Measurements from ENCODE around the gene CDKAL1.
"Not testable (repeated sequence)": the region's sequence is repeated elsewhere in the genome, so short reads cannot be mapped to it uniquely, and the experiment has no call there.

The CDKAL1 gene

DNA sequence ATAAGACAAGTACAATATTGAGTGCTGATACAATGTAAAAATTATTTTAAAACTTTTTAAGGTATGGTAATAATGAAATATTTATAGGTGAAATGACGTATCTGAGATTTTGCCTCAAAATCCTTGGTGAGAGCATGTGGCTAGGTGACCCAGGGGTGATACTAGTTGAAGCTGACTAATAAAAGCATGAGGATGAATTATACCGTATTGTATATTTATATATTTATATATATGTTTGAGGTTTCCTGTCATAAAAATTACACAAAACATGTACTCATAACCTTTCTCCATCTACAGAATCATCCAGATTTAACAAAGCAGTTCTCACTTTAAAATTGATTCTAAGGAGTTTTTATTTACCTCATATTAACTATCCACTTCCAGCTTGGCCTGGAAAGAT lies 358.1 kb downstream of the CDKAL1 start:
- DNase-seq: no peak

DNA sequence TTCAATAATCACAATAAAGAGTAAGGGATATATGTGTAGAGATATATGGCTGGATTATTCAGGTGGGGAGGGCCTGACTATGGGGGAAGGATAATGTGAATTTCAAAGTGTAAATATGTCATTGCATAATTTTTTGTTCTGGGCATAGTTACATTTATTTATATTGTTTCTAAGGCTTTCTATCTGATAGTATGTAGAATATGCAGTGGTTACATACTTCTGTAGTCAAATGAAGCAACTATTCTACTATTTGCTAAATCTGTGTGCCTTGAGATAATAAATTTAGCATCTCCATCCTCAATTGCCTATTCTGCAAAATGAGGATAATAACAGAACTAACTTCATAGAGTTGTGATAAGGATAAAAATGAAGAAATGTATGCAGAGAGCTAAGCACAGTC lies 359.2 kb downstream of the CDKAL1 start:
- DNase-seq: no peak

DNA sequence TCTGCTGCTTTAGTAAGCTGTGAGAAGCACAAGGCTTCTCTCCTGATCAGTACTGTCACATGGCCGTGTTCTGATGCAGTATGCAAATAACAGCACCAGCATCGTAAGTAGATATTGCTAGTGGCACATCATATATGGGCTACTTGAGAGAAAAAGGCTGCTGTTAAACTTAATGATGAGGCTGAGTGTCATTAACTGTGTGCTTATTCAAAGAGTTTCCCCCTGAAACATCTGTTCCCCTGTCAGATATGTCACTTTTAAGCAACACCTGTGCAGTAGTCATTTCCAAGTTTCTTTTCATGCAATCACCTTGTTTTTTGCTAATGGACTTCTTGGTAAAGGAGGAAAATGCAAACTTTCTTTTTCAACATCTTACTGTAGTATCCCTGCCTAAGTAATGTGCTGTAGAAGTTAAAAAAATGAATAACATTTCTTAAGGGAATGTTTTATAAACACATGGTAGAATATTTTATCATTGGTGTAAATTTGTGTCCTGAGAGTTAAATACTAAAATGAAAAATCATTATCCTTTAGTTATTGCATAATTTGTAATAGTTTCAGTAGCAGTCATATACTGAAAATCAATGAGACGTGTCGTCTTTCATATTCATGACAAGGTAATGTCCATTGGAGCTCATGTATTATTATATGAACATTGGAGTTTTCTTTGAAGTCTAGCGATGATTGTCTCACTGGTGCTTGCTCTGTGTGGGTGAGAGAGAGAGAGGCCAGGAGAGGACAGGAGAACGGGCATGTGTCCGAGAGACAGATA lies 366.3 kb downstream of the CDKAL1 start:
- DNase-seq: no peak

DNA sequence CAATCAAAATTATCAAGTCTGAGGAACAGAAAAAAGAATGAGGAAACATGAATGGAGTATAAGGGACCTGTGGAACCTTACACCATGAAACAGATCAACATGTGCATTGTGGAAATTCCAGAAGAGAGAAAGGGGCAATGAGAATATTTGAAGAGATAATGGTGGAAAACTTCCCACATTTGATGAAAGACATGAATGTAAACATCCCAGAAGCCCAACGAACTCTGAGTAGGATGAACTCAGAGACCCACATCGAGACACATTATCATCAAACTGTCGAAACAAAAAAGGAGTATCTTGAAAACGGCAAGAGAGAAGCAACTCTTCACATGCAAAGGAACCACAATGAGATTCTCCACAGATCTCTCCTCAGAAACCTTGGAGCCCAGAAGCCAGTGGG lies 371.1 kb downstream of the CDKAL1 start:
- DNase-seq: no peak

DNA sequence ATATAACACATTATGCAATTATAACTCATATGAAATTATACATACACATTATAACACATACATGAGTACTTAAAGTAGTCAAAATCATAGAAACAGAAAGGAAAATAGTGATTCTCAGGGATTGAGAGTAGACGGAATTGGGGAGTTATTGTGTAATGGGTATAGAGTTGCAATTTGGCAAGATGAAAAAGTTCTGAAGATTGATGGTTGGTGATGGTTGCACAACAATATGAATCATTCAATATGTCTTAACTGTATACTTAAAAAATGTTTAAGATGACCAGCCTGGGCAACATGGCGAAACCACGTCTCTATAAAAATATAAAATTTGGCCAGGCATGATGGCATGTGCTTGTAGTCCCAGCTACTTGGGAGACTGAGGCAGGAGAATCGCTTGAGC lies 372.7 kb downstream of the CDKAL1 start:
- DNase-seq: no peak

DNA sequence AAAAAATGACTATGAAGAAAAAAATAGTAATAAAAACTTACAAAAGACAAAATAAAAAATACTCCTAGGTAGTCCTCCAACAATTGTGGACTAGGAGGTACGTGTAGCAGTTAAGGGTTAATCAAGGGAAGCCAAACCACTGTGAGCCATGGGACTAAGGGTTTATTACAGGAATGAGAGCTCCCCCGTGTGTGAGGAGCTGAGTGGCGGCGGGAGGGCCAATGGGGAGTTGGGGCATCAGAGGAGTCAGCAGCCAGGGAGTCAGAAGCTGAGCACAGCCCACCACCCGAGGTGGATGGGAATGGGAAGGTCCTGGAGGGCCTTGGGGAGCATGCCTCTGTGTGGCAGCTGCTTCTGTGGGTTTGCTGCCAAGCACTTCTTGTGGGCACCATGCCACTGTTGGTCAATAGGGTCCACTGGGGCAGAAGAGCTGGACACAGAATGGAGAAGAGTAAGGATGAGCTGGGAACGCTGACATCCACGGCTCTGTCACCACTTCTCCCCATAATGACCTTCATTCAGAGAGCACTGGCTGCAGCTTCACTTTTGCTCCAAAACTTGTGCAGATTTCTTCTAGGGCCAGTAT lies 373.3 kb downstream of the CDKAL1 start:
- no peak for DNase-seq

DNA sequence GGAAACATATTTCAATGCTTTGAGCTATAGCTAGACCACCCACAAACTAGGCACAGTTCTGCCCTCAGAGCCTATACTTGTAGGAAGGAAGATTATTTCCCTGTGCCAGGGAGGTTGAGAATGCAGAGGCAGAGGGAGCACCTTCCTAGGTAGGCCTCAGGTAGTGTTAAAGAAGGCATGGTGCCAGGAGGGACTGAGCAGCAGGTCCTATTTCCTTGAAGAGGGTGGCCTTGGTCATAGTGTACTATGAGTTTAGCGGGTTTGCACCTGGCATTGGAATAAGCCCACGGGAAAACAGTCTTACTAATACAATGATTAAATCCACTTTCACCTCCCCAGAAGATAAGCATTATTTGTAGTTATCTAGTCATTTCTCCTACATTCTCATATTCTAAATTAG lies 375.4 kb downstream of the CDKAL1 start:
- no peak for DNase-seq

DNA sequence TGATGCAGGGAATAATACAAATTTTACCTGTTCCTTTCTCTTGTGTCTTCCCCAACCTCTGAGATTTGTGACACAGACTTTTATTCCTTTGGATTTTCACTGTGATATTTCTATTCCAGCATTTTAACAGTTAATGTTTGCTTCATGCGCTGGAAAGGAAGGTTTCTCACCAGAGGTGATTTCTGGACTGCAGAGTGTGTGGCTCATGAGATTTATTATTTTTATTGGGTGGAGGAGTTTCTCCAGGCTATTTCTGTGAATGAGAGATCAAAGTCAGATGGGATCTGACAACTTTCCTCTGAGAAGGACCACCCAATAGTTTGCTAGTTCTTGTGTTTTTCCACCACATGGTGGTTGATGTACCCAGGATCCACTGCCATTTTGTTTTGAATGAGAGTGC lies 377.5 kb downstream of the CDKAL1 start:
- no peak for DNase-seq

DNA sequence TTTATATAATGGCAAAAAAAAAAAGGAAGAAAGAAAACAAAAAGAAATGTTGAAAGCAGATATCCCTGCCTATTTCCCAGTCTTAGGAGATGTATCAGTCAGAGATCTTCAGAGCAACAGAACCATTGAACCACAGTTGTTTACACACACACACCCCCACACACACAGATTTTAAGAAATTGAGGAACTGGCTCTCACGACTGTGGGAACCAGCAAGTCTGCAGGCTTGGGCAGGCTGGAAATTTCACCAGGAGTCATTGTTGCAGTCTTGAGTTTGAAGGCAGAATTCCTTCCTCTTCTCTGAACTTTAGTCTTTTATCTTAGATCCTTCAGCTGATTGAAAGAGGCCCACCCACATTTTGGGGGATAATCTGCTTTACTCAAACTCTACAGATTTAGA lies 380.9 kb downstream of the CDKAL1 start:
- DNase-seq: no peak

DNA sequence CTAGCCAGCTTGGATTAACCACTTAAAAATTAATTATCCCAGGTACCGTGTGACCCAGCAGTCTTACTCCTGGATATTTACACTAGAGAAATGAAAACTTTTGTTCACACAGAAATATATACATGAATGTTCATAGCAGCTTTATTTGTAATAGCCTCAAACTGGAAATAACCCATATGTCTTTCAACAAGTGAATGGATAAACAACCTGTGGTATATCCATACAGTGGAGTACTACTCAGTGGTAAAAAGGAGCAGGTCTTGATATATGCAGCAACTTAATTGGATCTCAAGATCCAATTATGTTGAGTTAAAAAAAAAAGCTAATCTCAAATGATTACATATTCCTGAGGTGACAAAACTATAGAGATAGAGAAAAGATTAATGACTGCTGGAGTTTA lies 381.4 kb downstream of the CDKAL1 start:
- no peak for DNase-seq

DNA sequence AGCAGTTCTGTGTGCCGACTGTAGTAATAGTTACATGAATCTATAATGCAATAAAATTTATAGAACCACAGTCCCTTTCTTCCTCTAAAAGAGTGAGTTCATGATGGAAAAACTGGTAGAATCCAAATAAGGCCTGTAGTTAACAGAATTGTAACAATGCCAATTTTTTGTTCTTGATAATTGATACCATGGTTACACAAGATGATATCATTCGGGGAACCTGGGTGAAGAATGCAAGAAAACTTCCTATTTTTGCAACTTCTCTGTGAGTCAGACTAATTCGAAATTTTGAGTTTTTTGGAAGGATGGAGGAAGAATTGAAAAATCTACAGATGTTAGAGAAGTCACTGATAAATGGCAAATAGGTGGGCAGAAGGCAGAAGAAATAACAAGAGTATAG lies 381.8 kb downstream of the CDKAL1 start:
- DNase-seq: no peak

DNA sequence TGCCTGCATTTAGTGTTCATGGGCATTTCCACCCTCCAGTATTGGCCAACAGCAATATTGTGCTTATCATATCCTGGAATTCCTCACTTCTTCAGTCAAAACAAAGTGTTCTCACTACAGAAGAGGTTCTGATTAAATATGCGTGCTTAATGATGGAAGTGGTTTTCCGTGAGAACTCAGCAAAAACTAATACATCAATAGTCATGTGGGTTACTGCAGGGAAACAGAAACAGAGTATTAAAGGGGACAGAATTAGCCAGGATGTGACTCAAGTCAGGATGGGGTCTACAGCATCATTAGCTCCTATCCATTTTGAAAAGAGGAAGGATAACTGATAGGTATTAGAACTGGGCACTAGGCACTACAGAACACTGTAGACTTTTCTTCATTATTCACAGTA lies 384.6 kb downstream of the CDKAL1 start:
- no peak for DNase-seq

DNA sequence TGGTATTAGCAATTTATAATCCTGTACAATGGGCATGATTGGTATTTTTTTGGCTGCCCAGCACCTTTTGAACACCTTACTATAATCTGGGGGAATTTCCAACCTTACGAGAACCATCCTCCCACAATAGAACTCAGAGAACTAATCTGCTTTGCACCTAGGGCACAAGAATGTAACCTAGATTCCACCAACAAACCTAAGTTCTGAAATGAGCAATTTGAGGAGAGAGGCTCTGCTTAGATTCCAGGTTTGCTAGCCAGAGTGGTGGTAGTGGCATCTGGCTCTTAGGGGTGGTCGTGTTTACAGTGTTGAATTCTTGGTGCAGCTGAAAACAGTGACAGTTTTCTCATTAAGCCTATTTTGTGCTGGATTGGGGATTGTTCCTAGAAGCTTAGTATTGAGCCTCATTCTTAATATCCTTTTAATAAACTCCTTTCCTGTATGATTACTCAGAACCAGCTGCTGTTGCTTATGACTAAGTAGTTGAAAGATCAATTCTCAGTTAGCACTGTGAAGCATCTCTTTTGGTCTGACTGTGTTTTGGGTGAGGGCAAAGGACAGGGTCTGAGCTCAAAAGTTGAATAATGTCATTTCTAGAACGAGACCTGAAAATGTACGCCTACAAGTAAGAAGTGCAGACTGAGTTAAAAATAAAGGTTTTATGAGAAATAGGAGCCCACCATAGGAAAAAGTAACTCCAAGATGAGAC lies 385.6 kb downstream of the CDKAL1 start:
- peak; percentile 17 for DNase-seq

DNA sequence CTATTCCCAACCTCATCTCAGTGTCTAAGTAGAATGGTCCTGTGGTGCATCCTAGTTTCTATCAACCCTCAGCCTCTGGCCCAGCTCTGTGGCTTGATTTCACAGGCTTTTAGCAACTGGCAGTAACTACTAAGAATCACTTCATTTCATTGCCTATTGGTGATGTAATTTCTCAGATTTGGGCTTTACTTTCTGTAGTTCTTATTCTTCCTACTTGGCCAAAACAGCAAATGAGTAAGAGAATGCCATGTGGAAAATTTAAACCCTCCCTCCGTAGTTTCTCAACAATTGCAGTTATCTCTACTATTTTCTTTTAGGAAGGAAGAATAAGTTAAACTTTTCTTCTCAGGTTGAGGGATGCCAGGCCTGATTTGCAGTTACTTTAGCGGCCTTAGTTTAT lies 387.3 kb downstream of the CDKAL1 start:
- no peak for DNase-seq

DNA sequence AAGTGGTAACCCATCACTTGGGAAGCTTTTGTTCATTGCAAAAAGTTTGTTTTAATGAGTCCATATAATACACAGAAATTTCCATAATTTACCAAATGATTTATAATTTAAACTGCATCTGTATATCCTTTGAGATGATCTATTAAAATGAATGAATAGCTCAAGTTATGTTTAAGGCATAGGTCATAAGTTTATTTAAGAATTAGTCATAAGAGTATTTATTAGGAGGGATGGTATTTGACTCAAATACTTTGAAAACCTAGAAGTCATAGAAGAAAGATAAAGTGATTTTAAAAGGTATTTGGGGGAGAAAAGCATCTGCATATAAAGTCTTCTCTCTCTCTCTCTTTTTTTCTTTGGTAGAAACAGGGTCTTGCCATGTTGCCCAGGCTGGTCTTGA lies 388.5 kb downstream of the CDKAL1 start:
- no peak for DNase-seq

DNA sequence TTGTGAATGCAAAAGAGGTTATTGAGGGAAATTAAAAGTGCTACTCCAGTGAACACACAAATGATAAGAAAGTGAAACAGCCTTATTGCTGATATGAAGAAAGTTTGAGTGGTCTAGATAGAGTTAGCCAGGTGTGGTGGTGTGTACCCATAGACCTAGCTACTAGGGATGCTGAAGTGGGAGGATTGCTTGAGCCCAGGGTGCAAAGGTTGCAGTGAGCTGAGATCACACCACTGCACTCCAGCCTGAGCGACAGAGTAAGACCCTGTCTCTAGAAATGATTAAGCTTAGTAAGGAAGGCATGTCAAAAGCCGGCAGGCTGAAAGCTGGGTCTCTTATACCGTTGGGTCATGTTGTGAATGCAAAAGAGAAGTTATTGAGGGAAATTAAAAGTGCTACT lies 389.8 kb downstream of the CDKAL1 start:
- not testable (repeated sequence) for DNase-seq

DNA sequence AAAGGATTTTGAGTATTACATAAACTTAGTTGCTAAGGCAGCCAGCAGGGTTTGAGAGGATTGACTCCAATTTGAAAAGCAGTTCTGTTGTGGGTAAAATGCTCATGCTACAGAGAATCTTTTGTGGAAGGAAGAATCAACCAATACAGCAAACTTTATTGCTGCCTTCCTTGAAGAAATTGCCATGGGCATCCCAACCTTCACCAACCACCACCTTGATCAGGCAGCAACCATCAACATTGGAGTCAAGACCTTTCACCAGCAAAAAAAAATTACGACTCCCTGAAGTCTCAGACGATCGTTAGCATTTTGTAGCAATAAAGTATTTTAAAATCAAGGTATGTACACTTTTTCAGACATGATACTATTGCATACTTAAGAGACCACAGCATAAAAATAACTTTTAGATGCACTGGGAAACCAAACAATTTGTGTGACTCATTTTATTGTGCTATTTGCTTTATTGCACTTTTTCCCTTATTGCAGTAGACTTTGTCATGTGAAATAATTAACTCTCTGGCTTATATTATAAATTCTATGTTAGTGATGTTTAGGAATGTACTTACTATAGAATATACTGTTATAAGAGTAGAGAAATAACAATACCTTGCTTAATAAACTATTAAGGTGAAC lies 390.8 kb downstream of the CDKAL1 start:
- no peak for DNase-seq

DNA sequence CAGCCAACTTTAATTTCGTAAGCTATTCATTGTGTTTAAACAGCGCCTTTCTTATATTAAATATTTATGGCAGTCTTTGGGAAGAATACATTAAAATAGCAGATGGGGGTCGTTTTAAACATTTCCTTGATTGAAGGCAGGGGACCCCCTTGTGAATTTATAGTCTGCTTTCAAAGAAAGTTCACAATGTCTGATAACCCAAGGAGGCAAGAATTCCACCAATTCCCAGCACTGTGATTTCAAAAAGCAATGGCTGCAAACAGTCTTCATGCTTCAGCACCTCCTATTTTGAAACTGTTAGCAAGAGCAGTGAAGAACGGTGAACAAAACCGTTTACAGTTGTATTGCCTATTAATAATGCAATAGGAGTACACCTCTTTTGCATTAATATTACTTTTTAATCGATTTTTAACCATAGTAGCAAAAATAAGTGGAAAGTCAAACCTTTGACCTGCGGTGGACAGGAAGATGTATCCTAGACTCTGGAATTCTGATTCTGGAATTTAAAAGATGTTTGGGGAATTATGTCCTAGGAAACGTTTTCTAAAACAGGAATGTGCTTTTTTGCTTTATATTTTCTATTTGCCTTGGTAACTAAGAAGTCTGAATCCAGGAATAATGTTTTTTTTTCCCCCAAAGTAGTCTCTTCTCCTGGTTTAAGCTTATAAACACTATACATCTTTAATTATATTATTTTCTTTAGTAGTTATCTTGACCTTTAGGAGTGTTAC lies 393.0 kb downstream of the CDKAL1 start:
- DNase-seq: no peak

DNA sequence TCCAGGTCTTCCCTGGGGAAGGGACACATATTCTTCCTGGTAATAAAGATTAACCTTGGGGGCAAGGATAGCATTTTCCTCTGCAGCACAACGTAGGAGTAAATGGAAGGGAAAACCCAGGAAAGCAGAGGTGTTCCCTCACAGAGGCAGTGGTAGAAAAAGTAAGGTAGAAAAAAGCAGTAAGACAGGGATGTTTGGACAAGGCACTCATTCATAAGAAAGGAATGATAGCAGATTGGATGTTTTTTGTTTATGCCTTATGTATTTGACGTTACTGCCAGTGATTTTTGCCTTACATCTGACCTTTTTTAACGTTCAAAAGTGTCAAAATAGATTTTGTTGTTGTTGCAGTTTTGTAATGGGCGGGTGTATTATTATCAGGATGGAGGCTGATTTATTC lies 395.0 kb downstream of the CDKAL1 start:
- DNase-seq: no peak

DNA sequence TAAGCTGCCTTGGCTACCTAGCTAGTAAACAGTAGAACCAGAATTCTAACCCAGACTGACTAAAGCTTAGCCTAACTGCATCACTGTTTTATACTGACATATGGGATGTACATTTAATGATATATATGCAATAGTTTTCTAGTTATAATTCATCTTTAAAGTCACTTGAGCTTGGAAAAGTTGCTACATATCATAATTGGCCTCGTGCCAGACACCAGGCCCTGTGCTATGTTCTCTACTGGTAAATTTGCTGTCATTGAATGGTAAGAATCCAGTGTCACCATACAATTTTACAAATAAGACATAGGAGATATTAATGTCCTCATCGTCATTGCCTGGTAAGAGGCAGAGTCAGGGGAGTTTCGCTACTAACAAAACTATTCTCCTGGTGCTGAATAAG lies 396.8 kb downstream of the CDKAL1 start:
- no peak for DNase-seq

DNA sequence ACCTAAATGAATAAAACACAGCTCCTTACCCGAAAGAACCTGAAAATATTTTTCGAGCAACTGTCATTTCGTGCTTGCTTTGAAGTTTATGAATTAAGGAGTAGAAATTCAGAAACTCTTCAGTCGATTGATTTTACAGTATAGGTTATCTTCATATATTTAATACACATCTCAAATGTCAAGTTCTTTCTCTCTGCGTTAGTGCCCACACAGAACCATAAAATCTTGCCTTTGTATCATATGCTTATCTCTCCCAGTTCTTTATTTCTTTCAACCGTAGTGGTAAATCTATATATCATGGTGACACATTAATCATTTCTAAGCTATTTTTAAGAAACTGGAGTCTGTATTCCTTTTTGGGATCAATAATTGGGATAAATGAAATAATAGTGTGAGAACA lies 397.5 kb downstream of the CDKAL1 start:
- no peak for DNase-seq

DNA sequence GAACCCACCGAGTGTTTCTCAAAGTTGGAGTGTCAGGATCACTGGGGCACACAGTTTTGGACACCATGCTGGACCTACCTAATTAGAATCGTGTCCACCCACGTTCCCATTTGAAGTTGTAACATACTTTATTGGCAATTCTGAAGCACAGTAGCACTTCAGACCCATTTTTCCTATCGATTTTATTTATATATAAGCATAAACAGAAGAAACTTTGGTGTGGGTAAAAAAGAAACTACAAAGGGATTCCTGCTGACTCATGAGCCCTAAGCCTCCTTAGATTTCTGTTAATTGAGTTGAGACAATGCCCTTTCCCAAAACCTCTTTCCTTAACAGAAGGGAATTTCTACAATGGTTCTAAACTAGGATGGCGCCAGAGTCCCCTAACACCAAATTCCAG lies 398.0 kb downstream of the CDKAL1 start:
- DNase-seq: no peak

All from activated CD4-positive, alpha-beta T cell treated with anti-CD3 and anti-CD28 coated beads for 48 hours (primary cell).